Suprapubic skin (tissue), 4 donors: Measurements from ENCODE around the gene PIGN. TPM values are rescaled to one million over a fixed set of nuclear protein-coding genes. Genes with fewer than 3 reads are reported as not detected.

Source experiments
- DNase-seq, 2 donors: peaks; one replicate each; pipeline ENCODE4 v3.0.0-alpha.2; 2019; ENCODE audit warnings: low spot score in 2 of 2
- H3K27ac ChIP-seq: fragments of 200-600 bp; sonication (generic); one replicate; pipeline ENCODE4 v1.5.1; 2019
- H3K27me3 ChIP-seq: fragments of 200-600 bp; sonication (generic); one replicate; pipeline ENCODE4 v1.5.1; 2019
- H3K36me3 ChIP-seq: fragments of 200-600 bp; sonication (generic); one replicate; pipeline ENCODE4 v1.5.1; 2019
- H3K4me1 ChIP-seq: fragments of 200-600 bp; sonication (generic); one replicate; pipeline ENCODE4 v1.5.1; 2019
- H3K4me3 ChIP-seq: fragments of 200-600 bp; sonication (generic); one replicate; pipeline ENCODE4 v1.5.1; 2019; ENCODE audit warnings: mild to moderate bottlenecking
- H3K9me3 ChIP-seq: fragments of 200-600 bp; sonication (generic); one replicate; pipeline ENCODE4 v1.5.1; 2019
- CTCF ChIP-seq, 2 donors: fragments of 200-600 bp in 1 of 2; fragments of 450-650 bp in 1 of 2; sonication (generic) in 1 of 2; IDR thresholded peaks; one replicate each; pipeline ENCODE4 v1.5.1; 2016 to 2019; ENCODE audit warnings: antibody characterized with exemption in 2 of 2, mild to moderate bottlenecking in 1 of 2, moderate library complexity in 1 of 2
- EP300 ChIP-seq: sonication (generic); formaldehyde crosslinking; IDR thresholded peaks from one replicate; pipeline ENCODE4 v1.6.1; 2017; ENCODE audit warnings: antibody characterized with exemption
- POLR2A ChIP-seq, 2 donors: fragments of 450-650 bp; IDR thresholded peaks; one replicate each; pipeline ENCODE4 v1.6.1; 2017; ENCODE audit warnings: antibody characterized with exemption in 2 of 2, mild to moderate bottlenecking in 2 of 2, moderate library complexity in 2 of 2
- POLR2AphosphoS5 ChIP-seq, 3 donors: sonication (generic); formaldehyde crosslinking; IDR thresholded peaks; one replicate each; pipeline ENCODE4 v1.6.1; 2017; ENCODE audit warnings: antibody characterized with exemption in 3 of 3
- WGBS: methylation state at CpG from one replicate; pipeline ENCODE4 v1.1.5; 2018; 5-methylcytosine and 5-hydroxymethylcytosine counted together
- total RNA-seq, 4 donors: library from RNA; depleted of rRNA; stranded (reverse); fragments of >200 nt; gene quantifications; one replicate each; pipeline ENCODE4 v1.1.0, GENCODE V29; 2016

Gene PIGN
- total RNA-seq, 4 donors from 2014 or later = 28.7 to 72.4 (median 36.8) TPM

DNA sequence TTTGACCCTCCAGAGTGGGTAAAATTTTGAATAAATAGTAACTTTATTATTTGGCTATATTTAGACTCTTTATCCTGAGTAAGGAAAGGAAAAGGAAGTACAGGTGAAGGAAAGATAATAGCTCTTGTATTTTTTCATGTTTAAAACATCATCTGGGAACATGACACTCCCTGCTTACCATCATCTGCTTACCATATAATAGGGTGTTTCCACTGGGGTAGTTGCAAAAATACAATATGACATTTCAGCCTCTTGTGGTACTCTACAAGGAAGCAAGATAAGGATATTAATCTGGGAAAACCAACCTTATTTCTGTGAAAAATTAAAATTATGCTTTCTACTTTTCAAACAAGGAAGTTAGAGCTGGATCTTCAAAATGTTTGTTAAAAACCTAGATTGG lies 10.1 kb upstream of the PIGN start:
- H3K9me3 ChIP-seq = no peaks in the 10 kb centered on the region
- TF ChIP-seq EP300 (no peak), CTCF (IDR thresholded peaks at IDR 0.05) (no peak), POLR2A (IDR thresholded peaks at IDR 0.05) (no peak), POLR2AphosphoS5 (IDR thresholded peaks at IDR 0.05) (no peak)
- no peaks in the 10 kb centered on the region for H3K36me3 ChIP-seq
- H3K27ac ChIP-seq = no peak overlapping the region
- DNase-seq = no peak
- H3K27me3 ChIP-seq = no peaks in the 10 kb centered on the region
- no peak overlapping the region for H3K4me3 ChIP-seq
- H3K4me1 ChIP-seq = peaks cover 26% of the 10 kb centered on the region

DNA sequence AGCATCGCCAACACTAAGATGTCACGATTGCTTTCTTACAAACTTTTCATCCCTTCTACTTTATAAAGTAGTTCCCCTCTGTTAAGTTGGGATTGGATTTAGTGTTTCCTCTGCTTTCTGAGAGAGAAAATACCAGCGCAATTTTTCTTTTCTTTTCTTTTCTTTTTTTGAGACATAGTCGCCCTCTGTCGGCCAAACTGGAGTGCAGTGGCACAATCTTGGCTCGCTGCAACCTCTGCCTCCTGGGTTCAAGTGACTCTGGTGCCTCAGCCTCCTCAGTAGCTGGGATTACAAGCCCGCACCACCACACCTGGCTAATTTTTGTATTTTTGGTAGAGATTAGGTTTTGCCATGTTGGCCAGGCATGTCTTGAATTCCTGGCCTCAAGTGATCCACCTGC lies 9.2 kb upstream of the PIGN start:
- DNase-seq = no peak
- Histone ChIP-seq H3K27me3 (no peaks in the 10 kb centered on the region), H3K36me3 (no peaks in the 10 kb centered on the region), H3K27ac (no peak overlapping the region), H3K9me3 (no peaks in the 10 kb centered on the region), H3K4me1 (peaks cover 29% of the 10 kb centered on the region), H3K4me3 (no peak overlapping the region)
- WGBS = 99% methylated on average over 7 of the region's 7 CpGs
- TF ChIP-seq POLR2A (IDR thresholded peaks at IDR 0.05) = no peak
- no peak for TF ChIP-seq POLR2AphosphoS5 (IDR thresholded peaks at IDR 0.05)
- no peak for TF ChIP-seq CTCF (IDR thresholded peaks at IDR 0.05)
- TF ChIP-seq EP300 = no peak

GRCh38 chr18:62189208-62189607 lies 2.4 kb upstream of the PIGN start:
- no peak for TF ChIP-seq CTCF (IDR thresholded peaks at IDR 0.05)
- TF ChIP-seq POLR2AphosphoS5 (IDR thresholded peaks at IDR 0.05) = no peak
- Histone ChIP-seq H3K27me3 (no peaks in the 10 kb centered on the region), H3K9me3 (no peaks in the 10 kb centered on the region), H3K27ac (no peak overlapping the region), H3K4me3 (peak overlapping the region; percentile 60), H3K36me3 (no peaks in the 10 kb centered on the region), H3K4me1 (peaks cover 54% of the 10 kb centered on the region)
- WGBS = 31% methylated on average over 2 of the region's 2 CpGs
- no peak for DNase-seq

- Histone ChIP-seq H3K36me3 (no peaks in the 10 kb centered on the region), H3K27me3 (no peaks in the 10 kb centered on the region), H3K4me3 (peak overlapping the region; percentile 60), H3K27ac (peak overlapping the region; percentile 83), H3K9me3 (no peaks in the 10 kb centered on the region), H3K4me1 (peaks cover 52% of the 10 kb centered on the region)
- under 1% methylated on average over 46 of the region's 54 CpGs for WGBS
- DNase-seq = peak in 1 of 2 donors; percentile 67
- peak in 1 of 3 donors; percentile 1 for TF ChIP-seq POLR2AphosphoS5 (IDR thresholded peaks at IDR 0.05)
- no peak for TF ChIP-seq EP300
- no peak for TF ChIP-seq CTCF (IDR thresholded peaks at IDR 0.05)
These were observed 971 bp upstream of the PIGN start for GRCh38 chr18:62187543-62188510.

GRCh38 chr18:62186499-62186773 lies 420 bp downstream of the PIGN start:
- Histone ChIP-seq H3K4me1 (peaks cover 52% of the 10 kb centered on the region), H3K4me3 (peak overlapping the region; percentile 60), H3K27ac (peak overlapping the region; percentile 83), H3K36me3 (no peaks in the 10 kb centered on the region), H3K9me3 (no peaks in the 10 kb centered on the region), H3K27me3 (no peaks in the 10 kb centered on the region)
- WGBS = 0% methylated on average over 12 of the region's 12 CpGs
- DNase-seq = peak in 1 of 2 donors; percentile 63
- TF ChIP-seq POLR2A (IDR thresholded peaks at IDR 0.05) = no peak
- TF ChIP-seq EP300 = no peak
- no peak for TF ChIP-seq CTCF (IDR thresholded peaks at IDR 0.05)
- TF ChIP-seq POLR2AphosphoS5 (IDR thresholded peaks at IDR 0.05) = no peak
